ENCODE results near the gene SCN1B. TPM values are rescaled to one million over a fixed set of nuclear protein-coding genes. Genes with fewer than 3 reads are reported as not detected.

The SCN1B gene
- total RNA-seq, 1 donor from 2014 or later: 8.6 TPM

GRCh38 chr19:35015270-35015953 lies 14.9 kb upstream of the SCN1B start:
- no peak overlapping the region for H3K27ac ChIP-seq
- TF ChIP-seq CTCF (IDR thresholded peaks at IDR 0.05) (no peak), POLR2A (IDR thresholded peaks at IDR 0.05) (no peak), POLR2AphosphoS5 (IDR thresholded peaks at IDR 0.05; ENCODE audit: insufficient read depth in 1 of 2, low read depth in 1 of 2) (no peak)
- intact Hi-C loops (cut with DNase I): no loop called here
- no peaks in the 10 kb centered on the region for H3K27me3 ChIP-seq
- peaks cover 18% of the 10 kb centered on the region for H3K4me1 ChIP-seq
- no peak overlapping the region for H3K4me3 ChIP-seq
- H3K9me3 ChIP-seq: no peaks in the 10 kb centered on the region
- peaks cover 0 to 61% of the 10 kb centered on the region in 2 donors for H3K36me3 ChIP-seq
- no peak for DNase-seq (ENCODE audit: extremely low spot score in 2 of 2)

GRCh38 chr19:35015954-35016351 lies 14.3 kb upstream of the SCN1B start:
- Histone ChIP-seq H3K36me3 (peaks cover 0 to 64% of the 10 kb centered on the region in 2 donors), H3K9me3 (no peaks in the 10 kb centered on the region), H3K27ac (no peak overlapping the region), H3K4me3 (no peak overlapping the region), H3K4me1 (peaks cover 18% of the 10 kb centered on the region), H3K27me3 (no peaks in the 10 kb centered on the region)
- TF ChIP-seq POLR2A (IDR thresholded peaks at IDR 0.05) (no peak), POLR2AphosphoS5 (IDR thresholded peaks at IDR 0.05; ENCODE audit: insufficient read depth in 1 of 2, low read depth in 1 of 2) (no peak), CTCF (IDR thresholded peaks at IDR 0.05) (no peak)
- intact Hi-C loops (cut with DNase I): no loop called here
- DNase-seq (ENCODE audit: extremely low spot score in 2 of 2): no peak

- no peak overlapping the region for H3K4me3 ChIP-seq
- peaks cover 10% of the 10 kb centered on the region for H3K4me1 ChIP-seq
- no peaks in the 10 kb centered on the region for H3K9me3 ChIP-seq
- H3K27me3 ChIP-seq: no peaks in the 10 kb centered on the region
- H3K36me3 ChIP-seq: peaks cover 6 to 68% of the 10 kb centered on the region in 2 donors
- DNase-seq (ENCODE audit: extremely low spot score in 2 of 2): no peak
- intact Hi-C loops (cut with DNase I): no loop called here
- no peak overlapping the region for H3K27ac ChIP-seq
- TF ChIP-seq POLR2AphosphoS5 (IDR thresholded peaks at IDR 0.05; ENCODE audit: insufficient read depth in 1 of 2, low read depth in 1 of 2) (no peak), CTCF (IDR thresholded peaks at IDR 0.05) (no peak), POLR2A (IDR thresholded peaks at IDR 0.05) (no peak)
Observed at GRCh38 chr19:35017507-35017906, 12.8 kb upstream of the SCN1B start.

GRCh38 chr19:35018379-35018778 lies 11.9 kb upstream of the SCN1B start:
- Histone ChIP-seq H3K36me3 (peaks cover 6 to 75% of the 10 kb centered on the region in 2 donors), H3K27me3 (no peaks in the 10 kb centered on the region), H3K27ac (no peak overlapping the region), H3K4me3 (no peak overlapping the region), H3K4me1 (peaks cover 1% of the 10 kb centered on the region), H3K9me3 (no peaks in the 10 kb centered on the region)
- no peak for TF ChIP-seq POLR2AphosphoS5 (IDR thresholded peaks at IDR 0.05; ENCODE audit: insufficient read depth in 1 of 2, low read depth in 1 of 2)
- TF ChIP-seq POLR2A (IDR thresholded peaks at IDR 0.05): no peak
- TF ChIP-seq CTCF (IDR thresholded peaks at IDR 0.05): no peak
- no peak for DNase-seq (ENCODE audit: extremely low spot score in 2 of 2)
- intact Hi-C loops (cut with DNase I): no loop called here

GRCh38 chr19:35019144-35019543 lies 11.1 kb upstream of the SCN1B start:
- Histone ChIP-seq H3K9me3 (no peaks in the 10 kb centered on the region), H3K27ac (no peak overlapping the region), H3K36me3 (peaks cover 6 to 79% of the 10 kb centered on the region in 2 donors), H3K4me3 (no peak overlapping the region), H3K27me3 (no peaks in the 10 kb centered on the region), H3K4me1 (no peaks in the 10 kb centered on the region)
- no peak for DNase-seq (ENCODE audit: extremely low spot score in 2 of 2)
- TF ChIP-seq POLR2AphosphoS5 (IDR thresholded peaks at IDR 0.05; ENCODE audit: insufficient read depth in 1 of 2, low read depth in 1 of 2) (no peak), CTCF (IDR thresholded peaks at IDR 0.05) (no peak), POLR2A (IDR thresholded peaks at IDR 0.05) (no peak)
- intact Hi-C loops (cut with DNase I): no loop called here
